ENCODE results near the gene PXDN.

The PXDN gene

DNA sequence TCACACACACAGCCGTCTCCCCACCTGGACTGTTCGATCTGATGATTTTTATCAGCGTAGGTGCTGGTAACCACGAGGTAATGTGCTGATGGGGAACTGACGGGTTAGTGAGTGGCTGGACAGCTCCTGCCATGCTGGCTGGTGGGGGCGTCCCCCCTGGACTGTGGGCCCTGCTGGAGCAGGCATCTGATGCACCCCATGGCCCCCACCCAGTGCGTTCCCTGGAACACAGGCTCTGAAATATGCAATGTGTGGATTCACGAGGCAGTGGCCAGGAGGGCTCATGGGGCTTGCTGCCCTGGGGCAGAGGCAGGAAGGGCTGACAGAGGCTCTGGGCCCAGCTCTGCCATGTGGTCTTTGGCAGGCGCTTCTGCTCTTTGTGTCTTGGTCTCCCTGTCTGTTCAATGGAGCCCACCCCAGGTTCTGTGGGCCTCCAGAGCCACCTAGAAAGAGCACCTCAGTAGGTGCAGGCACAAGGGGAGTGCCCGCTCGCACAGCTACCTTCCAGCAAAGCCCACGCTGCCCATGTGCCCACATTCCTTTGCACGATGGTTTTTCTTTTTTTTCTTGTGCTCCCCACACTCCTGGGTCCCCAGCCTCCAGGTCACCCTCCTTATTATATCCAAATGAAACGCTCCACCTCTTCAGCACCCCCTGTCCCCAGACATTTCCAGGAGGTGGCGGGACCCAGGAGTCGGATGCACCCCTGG is 10.3 kb upstream of the PXDN start:
- no peak for DNase-seq

DNA sequence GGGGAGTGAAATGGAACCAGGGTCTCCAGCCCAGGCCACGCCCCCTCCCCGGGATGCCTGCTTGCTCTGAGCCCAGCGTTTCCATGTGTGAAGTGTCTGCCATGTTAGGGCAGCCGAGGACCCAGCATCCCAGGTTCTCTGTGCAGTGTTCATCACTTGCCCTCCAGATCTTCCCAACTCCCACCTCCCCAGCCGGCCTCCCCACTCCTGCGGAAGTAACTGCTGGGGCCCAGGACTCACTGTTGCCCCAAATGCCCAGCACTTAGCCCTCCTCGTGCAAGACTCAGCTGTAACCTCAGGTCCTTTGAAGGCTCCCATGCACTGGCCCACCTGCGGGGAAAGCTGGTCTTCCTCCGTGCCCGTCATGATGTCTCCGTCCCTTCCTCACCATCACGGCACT is 9.7 kb upstream of the PXDN start:
- DNase-seq = no peak

DNA sequence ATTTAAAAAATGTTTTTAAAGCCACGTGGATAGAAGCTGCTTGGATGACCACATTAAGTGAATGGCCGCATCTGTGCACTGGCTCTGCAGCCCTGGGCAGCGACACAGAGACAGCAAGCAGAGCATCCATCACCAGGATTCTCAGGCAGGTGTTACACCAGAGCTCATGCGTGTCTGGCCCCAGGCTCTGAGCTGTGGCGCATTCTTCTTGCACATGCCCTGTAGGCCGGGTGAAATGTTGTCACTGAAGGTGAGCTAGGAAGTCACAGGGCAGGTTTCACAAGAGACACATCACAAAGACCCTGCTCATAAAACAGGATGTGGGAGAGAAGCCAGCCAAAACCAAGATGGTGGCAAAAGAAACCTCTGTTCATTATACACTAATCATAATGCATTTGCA is 8.4 kb upstream of the PXDN start:
- no peak for DNase-seq

DNA sequence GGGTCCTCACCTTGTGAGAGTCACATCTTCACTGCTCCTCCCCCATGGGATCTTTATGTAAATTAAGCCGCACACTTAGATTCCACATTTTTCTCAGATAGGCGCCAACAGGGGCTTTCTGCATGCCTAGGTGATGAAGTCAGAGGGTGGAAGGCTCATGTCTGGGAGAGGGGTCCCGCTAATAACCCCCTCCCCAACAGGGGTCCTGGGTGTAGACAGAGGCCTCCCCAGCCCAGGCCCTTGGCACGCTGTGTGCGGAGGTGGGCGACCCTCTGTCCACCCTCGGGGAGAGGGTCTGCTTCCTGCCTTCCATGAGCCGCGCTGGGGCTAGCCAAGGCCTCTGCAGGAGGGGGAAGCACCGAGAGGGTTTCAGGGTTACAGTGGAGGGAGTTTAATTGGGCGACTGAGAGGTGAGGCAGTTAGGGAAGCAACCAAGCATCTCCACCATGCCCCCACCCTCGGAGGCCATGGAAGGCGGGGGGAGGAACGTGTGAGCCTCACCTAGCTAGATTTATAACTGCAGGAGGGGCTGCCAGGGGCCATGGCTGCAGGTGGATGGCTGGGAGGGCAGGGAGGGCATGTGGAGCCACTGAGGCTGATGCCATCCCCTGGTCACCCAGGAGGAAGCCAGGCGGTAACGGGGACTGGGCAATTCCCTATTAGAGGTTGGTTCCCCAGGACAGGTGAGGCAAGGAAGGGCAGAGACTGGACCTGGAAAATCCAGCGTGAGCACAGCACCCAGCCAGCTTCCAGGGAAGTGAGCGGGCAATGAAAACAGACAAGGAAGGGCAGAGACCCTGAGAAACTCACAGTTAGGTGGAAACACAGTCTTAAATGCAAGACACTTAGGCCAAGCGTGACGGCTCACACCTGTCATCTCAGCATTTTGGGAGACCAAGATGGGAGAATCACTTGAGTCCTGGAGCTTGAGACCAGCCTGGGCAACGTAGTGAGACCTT is 7.7 kb upstream of the PXDN start:
- DNase-seq = no peak

DNA sequence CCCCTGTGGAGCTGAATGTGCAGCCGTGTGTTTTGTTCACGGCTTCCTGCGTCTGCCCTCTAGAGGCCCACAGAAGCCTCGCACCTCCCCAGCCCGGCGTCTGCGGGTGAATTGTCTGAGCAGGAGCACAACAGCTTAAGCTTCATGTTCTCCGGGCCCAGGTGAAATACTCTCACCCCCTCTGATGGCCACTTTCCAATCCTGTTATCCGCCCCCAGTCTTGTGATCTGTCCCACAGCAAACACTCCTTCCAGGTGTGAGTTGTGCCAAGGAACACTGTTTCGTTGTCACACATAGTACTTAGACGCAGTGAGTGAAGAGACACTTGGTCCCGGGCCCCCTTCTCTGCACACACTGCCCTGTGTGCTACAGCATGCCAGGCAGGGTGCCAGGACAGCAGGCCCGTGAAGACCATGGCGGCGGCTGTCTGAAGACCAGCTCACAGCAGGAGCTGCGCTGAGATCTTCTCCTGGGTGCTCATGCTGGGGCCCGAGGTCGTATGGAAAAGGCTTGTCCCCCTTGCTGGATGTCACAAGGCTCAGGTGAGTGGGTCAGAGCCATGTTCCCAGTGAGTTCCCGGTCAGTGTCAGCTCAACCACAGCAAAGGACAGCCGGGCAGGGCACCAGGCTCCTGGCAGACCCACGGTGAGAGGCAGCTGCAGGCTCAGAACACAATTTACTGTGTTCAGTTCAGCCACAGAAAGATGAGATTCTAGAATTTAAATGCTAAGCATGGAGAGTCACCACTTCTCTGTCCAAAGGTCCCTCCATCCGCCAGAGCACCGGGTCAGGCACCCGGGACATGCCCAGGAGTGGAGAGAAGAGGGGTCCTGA is 6.8 kb upstream of the PXDN start:
- no peak for DNase-seq

DNA sequence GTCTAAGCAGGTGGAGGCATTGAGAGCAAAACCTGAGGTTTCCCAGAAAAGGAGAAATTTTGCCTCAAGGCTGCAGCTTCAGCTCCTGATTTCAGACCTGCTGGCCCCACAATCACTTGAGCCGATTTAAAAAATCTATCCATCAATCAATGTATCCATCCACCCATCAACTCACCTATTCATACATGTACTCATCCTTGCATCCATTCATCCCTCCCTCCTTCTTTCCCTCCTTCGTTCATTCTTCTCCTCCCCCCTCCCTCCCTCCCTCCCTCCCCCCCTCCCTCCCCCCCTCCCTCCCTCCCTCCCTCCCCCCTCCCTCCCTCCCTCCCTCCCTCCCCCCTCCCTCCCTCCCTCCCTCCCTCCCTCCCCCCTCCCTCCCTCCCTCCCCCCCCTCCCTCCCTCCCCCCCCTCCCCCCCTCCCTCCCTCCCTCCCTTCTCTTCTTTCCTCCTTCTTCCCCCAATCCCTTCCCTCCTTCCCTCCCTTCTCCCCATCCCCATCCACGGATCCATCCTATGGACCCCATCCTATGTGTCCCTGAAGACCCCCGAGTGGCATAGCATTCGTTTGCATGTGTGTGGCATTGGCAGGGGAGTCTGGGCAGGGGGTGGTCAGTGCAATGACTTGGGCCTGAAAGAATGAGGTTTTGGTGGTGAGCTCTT is 6.1 kb upstream of the PXDN start:
- no peak for DNase-seq

DNA sequence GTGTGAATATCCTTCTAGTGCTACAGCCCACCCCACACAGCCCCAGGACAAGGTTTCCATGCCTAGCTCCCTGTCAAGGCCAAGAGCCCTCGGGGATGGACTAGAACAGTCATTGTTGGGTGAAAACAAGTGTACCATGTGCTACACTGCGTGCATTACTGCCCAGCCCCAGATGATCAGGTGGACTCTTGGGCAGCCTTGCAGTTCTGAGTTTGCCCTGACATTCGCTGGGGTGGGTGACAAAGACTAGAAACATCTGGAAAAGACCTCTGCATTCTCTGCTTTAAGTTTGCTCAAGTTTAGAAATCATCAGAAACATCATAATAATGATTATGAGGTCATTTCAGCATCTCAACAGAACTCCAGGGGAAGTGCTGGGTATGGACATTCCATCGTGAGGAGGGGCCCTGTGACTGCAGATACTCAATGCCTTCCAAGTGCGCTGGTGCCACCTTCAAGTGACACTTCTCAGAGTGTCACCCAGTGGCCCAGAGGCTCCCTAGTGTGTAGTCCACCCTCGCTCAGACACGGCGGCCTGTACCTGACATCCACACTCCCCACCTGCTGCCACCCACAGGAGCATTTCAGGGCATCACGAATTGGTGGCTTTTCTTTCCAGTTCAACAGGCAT is 5.3 kb upstream of the PXDN start:
- no peak for DNase-seq

DNA sequence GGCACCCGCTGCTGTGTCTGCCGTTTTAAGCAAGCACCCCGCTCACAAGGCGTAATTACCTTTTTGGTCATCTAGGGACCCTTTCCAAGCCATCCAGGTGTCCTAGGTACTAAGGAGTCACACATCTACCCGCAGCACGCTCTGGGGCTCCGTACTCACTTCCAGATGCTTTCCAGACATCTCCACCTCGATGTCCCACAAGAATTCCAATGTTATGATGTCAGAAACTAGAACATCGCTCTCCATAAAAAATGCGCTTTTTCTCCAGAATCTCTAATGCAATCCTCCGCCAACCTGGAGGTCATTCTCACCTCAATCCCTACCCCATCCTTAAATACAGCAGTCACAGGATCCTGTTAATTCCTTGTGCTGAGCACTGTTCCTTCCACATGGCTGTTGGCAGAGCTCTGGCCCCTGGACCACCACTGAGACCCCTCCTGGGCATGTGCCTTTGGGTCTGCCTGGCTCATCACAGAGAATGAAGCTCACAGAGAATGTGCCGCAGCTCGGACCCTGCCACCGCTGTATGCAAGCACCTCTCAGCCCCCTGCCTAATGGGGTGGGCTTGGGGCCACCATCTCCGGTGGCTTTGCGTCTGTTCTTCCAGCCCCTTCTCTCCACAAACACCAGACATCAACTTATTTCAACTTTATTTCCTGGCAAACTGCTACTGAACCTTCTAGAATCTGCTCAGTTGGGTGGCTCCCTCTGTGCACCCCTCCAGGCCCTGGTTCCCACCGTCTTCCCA is 4.6 kb upstream of the PXDN start:
- DNase-seq = no peak

DNA sequence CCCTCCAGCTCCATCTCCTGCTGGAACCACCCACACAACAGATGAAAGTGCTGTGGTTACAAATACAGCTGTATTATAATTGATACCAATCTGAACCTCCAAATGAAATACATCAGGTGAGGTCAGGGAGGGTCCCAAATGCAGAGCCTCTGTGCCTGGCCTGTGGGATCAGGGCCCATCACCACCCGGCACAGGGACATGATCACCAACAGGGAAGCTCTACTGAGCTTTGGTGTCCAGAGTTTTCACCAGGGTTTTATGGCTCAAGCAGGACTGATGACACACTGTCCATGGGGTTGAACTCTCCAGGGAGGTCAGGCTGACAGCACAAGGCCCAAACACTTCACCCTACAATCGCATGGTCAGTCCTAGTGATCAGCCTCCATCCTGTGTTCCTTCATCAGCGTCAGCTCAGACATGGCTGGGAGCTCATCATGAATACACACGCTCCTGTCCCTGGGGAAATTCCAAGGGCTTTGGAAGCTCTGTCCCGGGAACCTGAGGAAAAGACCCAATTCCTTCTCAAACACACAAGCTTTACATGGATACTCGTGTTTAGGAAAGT is 3.9 kb upstream of the PXDN start:
- no peak for DNase-seq

DNA sequence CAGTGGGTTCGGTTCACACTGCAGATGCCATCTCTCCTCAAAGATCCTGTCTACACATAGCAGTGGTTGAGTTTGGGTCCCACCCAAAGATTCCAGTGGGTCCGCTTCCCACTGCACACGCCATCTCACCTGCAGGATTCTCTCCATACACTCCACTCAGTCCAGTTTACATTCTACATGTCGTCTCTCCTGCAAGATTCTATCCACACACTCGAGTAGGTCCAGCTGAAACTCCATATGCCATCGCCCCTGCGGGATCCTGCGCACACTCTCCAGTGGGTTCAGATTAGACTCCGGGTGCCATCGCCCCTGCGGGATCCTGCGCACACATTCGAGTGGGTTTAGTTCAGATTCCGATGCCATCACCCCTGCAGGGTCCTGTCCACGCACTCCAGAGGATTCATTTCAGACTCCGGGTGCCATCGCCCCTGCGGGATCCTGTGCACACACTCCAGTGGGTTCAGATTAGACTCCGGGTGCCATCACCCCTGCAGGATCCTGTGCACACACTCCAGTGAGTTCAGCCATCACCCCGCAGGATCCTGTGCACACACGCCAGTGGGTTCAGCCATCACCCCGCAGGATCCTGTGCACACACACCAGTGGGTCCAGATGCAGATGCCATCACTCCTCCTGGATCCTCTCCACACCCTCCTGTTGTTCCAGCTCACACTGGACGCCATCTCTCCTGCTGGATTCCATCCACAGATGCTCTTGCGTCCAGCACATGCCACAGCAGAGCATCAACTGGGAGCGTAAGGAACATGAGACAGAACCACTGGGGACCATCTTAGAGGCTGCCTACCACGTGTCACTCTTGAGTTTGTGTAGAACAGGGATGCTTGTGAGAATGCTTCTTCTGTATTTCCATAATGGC is 3.0 kb upstream of the PXDN start:
- no peak for DNase-seq

DNA sequence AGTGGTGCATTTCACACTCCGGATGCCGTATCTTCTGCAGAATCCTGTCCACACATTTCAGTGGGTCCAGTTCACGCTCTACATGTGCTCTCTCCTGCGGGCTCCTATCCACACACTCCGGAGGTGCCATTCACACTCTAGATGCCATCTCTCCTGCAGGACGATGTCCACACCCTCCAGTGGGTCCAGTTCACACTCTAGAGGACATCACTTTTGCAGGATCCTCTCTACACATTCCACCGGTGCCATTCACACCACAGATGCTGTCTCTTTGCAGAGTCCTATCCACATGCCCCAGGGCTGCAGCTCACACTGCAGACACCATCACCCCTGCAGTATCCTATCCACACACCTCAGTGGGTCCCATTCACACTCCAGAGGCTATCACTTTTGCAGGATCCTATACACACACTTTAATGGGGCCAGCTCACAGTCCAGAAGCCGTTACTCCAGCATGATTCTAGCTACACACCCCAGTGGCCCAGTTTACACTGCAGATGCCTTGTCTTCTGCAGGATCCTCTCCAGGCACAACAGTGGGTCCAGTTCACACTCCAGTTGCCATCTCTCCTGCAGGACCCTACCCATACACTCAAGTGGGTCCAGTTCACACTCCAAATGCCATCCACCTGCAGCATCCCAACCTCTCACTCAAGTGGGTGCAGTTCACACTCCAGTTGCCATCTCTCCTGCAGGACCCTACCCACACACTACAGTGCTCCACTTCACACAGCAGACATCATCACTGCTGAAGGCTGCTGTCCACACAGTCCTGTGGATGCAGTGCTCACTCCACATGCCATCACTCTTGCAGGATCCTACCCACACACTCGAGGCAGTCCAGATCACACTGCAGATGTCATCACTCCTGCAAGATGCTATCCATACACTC is 2.1 kb upstream of the PXDN start:
- no peak for DNase-seq

DNA sequence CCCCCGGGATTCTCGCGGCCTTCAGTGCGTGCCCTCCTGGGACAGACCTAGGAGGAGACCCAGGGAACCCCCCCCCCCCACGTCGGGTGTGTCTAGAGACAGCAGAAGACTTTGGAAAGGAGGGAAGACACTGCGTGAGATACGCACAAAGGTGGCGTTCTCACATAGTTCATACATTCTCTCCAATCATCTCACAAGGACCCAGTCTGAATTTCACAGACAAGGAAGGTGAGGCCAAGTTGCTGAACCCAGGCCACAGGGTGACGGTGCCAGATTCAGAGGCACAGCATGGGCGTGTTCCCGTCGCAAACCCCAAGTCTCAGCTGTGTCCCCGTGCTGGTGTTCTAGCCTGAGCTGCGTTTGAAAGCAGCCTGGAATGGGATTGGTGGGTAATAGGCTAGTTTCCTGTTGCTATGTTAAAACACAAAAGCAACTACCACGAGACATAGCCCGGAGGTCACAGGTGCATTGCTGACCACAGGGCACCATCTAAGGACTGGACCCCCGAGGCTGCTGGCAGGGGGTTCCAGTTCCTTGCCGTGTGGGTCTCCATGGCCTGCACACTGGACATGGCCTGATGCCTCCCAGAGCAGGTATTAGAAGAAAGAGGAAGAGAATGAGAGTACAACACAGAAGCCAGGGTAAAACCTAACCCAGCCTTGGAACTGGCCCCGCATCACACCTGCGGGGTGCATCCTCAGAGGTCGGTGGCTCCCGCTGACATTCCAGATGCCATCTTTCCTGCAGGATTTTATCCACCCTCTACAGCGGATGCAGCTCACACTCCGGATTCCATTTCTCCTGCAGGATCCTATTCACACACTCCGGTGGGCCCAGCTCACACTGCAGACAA is 1.1 kb upstream of the PXDN start:
- no peak for DNase-seq

DNA sequence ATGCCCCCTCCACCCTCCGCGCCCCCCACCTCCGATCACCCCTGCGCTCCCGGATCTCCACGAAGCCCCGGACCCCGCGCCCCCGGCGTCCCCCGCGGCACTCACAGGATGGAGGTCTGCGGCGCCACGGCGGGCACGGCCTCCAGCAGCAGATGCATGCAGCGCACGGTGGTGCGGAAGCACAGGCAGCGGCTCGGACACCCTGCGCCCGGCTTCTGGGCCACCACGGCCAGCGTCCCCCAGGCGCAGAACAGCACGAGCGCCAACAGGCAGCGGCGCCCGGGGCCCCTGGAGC is 217 bp downstream of the PXDN start:
- DNase-seq = no peak

DNA sequence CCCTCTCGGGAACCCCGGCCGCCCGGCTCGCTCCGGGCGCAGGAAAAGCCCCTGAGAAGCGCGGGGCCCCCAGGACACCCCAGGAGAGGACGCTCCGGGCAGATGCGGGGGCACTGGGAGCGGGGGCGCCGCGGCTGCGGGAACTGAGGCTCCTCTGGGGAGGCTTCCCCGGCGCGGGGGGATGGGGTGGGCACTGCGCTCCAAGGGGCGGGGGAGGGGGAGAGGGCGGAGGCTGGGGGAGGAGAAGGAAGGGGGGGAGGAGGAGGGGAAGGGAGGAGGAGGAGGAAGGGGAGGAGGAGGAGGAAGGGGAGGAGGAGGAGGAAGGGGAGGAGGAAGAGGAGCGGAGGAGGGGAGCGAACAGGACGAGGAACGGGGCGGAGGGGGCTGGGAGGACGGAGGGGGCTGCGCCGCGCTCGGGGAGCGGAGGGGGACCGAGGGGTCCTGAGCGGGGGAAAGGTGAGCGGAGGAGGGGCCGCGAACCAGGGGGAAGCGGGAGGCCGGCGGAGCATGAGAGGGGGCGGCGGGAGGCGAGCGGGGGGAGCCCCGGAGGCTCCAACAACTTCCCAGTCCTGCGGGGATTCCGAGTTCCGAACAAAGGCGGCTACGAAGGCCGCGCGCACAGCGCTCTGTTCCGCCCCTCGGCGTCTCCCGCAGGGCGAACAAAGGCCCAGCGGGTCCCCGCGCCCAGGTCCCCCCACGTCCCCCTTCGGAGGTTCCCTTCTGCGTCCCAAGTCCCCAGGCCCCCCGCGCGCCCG is 742 bp downstream of the PXDN start:
- DNase-seq = no peak

DNA sequence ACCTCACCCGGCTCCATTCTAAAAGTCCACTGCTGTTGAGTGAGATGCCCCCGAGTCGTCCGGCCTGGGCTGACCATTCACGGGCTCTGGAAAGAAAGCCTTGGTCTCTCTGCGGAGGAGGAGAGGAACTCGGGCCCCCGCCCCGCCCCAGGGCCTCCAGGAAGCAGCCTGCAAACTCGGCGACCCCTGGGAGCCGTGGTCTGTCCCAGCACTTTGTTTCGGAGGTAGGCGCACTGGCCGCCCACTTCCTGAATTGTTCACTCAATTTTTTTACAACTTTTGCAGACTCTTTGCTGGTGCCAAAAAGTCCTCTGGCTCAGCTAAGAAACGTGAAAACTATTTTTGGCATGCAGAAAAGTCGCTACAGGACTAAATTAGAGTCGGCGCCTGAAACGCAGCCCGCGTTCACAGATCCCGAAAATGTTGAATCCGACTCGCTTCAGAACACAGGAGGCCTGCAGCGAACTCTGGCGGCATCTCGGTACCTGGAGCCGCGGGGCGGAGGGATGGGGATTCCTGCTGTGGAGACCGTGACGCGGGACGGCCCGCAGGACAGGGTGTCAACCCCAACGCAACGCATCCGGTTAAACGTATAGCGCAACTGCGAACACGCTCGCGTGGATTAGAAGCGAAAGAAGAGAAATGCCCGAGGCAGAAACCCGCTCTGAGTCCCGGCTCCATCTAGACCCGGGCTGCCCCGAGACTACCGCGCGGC is 1.5 kb downstream of the PXDN start:
- DNase-seq = no peak

DNA sequence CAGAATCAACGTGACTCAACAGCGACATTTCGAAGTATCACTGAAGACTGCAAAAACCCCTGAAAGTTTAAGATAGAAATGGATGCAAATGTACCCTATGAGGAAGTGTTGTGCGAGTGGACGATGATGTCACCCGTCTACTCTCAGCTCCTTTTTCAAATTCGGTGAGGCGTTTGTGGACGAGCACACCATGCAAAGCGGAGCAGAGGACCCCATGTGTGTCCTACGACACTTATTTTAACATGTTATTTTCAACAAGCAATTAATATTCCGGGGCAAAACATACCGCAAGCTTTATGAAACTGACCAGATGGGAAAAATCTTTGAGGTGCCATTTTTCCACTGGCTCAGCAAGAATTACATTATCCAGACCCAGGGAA is 2.0 kb downstream of the PXDN start:
- no peak for DNase-seq

DNA sequence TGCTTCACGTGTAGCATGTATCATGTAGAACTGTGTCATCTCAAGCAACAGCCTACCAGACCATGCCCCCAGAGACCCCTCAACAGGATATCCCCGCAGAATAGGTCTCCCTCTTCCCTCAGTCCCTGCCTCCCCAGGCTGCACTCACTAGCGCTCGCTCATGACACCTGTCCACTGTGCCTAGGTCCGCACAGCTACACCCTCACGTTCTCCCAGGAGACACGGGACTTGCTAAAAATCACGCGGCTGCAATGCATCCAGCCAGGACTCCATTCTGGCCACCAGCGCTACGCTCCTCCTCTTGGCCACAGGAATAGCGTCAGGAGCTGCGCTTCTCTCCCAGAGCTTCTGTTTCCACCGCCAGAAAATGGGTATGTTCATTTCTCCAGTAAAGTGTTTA is 2.5 kb downstream of the PXDN start:
- no peak for DNase-seq

Data from activated CD4-positive, CD25-positive, alpha-beta regulatory T cell treated with anti-CD3 and anti-CD28 coated beads, Interleukin-2, amount 50 U/mL, for 72 hours (primary cell).